Heart left ventricle (tissue), 13 donors: ENCODE data around the gene OMP.

Experiments
- CTCF ChIP-seq, 12 donors: fragments of 200-600 bp; sonication (generic) in 4 of 12; IDR thresholded peaks; one replicate each; pipeline versions ENCODE4 v1.5.0 to v1.8.0; 2018 to 2022; ENCODE audit warnings: antibody characterized with exemption in 12 of 12, mild to moderate bottlenecking in 5 of 12
- POLR2A ChIP-seq, 2 donors: fragments of 450-650 bp; IDR thresholded peaks; one replicate each; pipeline ENCODE4 v1.6.1; 2017; ENCODE audit warnings: antibody characterized with exemption in 2 of 2, mild to moderate bottlenecking in 2 of 2, moderate library complexity in 2 of 2
- donor health status: ischemic (EF 13 %, LVEDD 7.1; RV severe dilation, severe dysfunction).
- donor health status: DM: no; HTN: yes; CAD: no.
- donor health status: DM: no; HTN: no; CAD: no.
- donor health status: ischemic (EF 25% LVEDD 6.9; RV normal size, moderate dysfunction).
- donor health status: ischemic (EF 25% LVEDD 5.7; RV mildly dilated, moderate dysfunction).
- donor health status: ischemic (EF 35%, LVEDD 5.7; RV mildly dilated, moderate dysfunction).
- donor health status: nonischemic (EF 11% LVEDD 7.7; RV severe dilation, severe dysfunction).
- donor health status: DM: yes; HTN: yes; CAD: no.
- donor health status: PGD.
- donor health status: ischemic (EF 29% LVEDD 5.4; RV normal size, mild dysfunction).
- donor health status: nonischemic (EF 23%, LVEDD 6.1; RV moderate dilation, normal function).

- TF ChIP-seq POLR2A (IDR thresholded peaks at IDR 0.05) (no peak), CTCF (IDR thresholded peaks at IDR 0.05) (no peak)
These were observed 38.8 kb upstream of the OMP start for GRCh38 chr11:77063861-77064260.
